ENCODE measurements around the gene ZMYND11. TPM values are rescaled to one million over a fixed set of nuclear protein-coding genes. Genes with fewer than 3 reads are reported as not detected.
A peak's percentile ranks its signal among the peaks of the same experiment; 100 is the strongest.

ZMYND11 gene
- total and polyA plus RNA-seq, 12 donors = 23.6 to 153 (median 63.6) TPM

GRCh38 chr10:142371-142770 lies 7.1 kb downstream of the ZMYND11 start:
- no peak for DNase-seq
- intact Hi-C loops (cut with DNase I) = no loop called here
- no peaks in the 10 kb centered on the region for H3K36me3 ChIP-seq (replicated peaks in 1 of 2)
- 79 to 83% (median 82%) methylated on average over 3 of the region's 3 CpGs for WGBS, 4 donors
- no peak overlapping the region for H3K27ac ChIP-seq
- H3K4me3 ChIP-seq = no peak overlapping the region
- H3K4me1 ChIP-seq (replicated peaks in 1 of 2) = peaks cover 2 to 23% of the 10 kb centered on the region in 2 donors
- TF ChIP-seq POLR2A (IDR thresholded peaks at IDR 0.05) (no peak), CTCF (IDR thresholded peaks at IDR 0.05) (no peak)
- no peaks in the 10 kb centered on the region for H3K9me3 ChIP-seq (replicated peaks in 1 of 3)
- no peaks in the 10 kb centered on the region for H3K27me3 ChIP-seq

GRCh38 chr10:152915-153314 lies 17.7 kb downstream of the ZMYND11 start:
- TF ChIP-seq POLR2A (IDR thresholded peaks at IDR 0.05) (no peak), CTCF (IDR thresholded peaks at IDR 0.05) (no peak)
- Histone ChIP-seq H3K36me3 (replicated peaks in 1 of 2) (no peaks in the 10 kb centered on the region), H3K9me3 (replicated peaks in 1 of 3) (no peaks in the 10 kb centered on the region), H3K4me3 (no peak overlapping the region), H3K27me3 (no peaks in the 10 kb centered on the region), H3K4me1 (replicated peaks in 1 of 2) (peaks cover 0 to 7% of the 10 kb centered on the region in 2 donors), H3K27ac (no peak overlapping the region)
- intact Hi-C loops (cut with DNase I) = no loop called here
- 93 to 98% (median 96%) methylated on average over 4 of the region's 4 CpGs for WGBS, 4 donors
- no peak for DNase-seq

- intact Hi-C loops (cut with DNase I) = no loop called here
- Histone ChIP-seq H3K27ac (no peak overlapping the region), H3K4me1 (replicated peaks in 1 of 2) (peaks cover 0 to 7% of the 10 kb centered on the region in 2 donors), H3K4me3 (no peak overlapping the region), H3K9me3 (replicated peaks in 1 of 3) (no peaks in the 10 kb centered on the region), H3K27me3 (no peaks in the 10 kb centered on the region), H3K36me3 (replicated peaks in 1 of 2) (no peaks in the 10 kb centered on the region)
- TF ChIP-seq POLR2A (IDR thresholded peaks at IDR 0.05) (no peak), CTCF (IDR thresholded peaks at IDR 0.05) (no peak)
- WGBS, 4 donors = 74 to 82% (median 80%) methylated on average over 5 of the region's 5 CpGs
- peak in 5 of 7 donors; percentile 19 to 43 (median 31) for DNase-seq
Observed at GRCh38 chr10:154348-154747, 19.1 kb downstream of the ZMYND11 start.

- H3K4me3 ChIP-seq = no peak overlapping the region
- DNase-seq = no peak
- no peak overlapping the region for H3K27ac ChIP-seq
- no peaks in the 10 kb centered on the region for H3K27me3 ChIP-seq
- TF ChIP-seq CTCF (IDR thresholded peaks at IDR 0.05) (no peak), POLR2A (IDR thresholded peaks at IDR 0.05) (no peak)
- intact Hi-C loops (cut with DNase I) = no loop called here
- peaks cover 0 to 4% (median 0%) of the 10 kb centered on the region in 3 donors for H3K9me3 ChIP-seq (replicated peaks in 1 of 3)
- H3K4me1 ChIP-seq (replicated peaks in 1 of 2) = peaks cover 0 to 5% of the 10 kb centered on the region in 2 donors
- H3K36me3 ChIP-seq (replicated peaks in 1 of 2) = no peaks in the 10 kb centered on the region
Observed at GRCh38 chr10:167383-167782, 32.1 kb downstream of the ZMYND11 start.
